Endothelial cell of umbilical vein (primary cell): ENCODE results near the gene KCTD20. TPM values are rescaled to one million over a fixed set of nuclear protein-coding genes. Genes with fewer than 3 reads are reported as not detected.

Source experiments
- BruUV-seq: library from RNA; stranded (reverse); fragments of 400-500 nt; replicated peaks from 2 replicates; lab custom pipeline; 2021; lab: Mats Ljungman, UMichigan
- CTCF ChIA-PET: fragments of 300-600, 350-600 bp; sonication (Branson Sonifier 250); formaldehyde crosslinking; loops from one replicate; lab custom pipeline; 2021; ENCODE audit warnings: antibody characterized with exemption, inconsistent platforms; lab: Charles Lee
- POLR2A ChIA-PET: fragments of 300-600, 350-600 bp; sonication (Branson Sonifier 250); formaldehyde crosslinking; loops from one replicate; lab custom pipeline; 2021; ENCODE audit warnings: antibody characterized with exemption, inconsistent platforms; lab: Charles Lee
- DNase-seq: peaks from one replicate; pipeline ENCODE4 v3.0.0-alpha.2; 2011; ENCODE audit warnings: low read depth, low spot score
- FAIRE-seq: peaks from 2 replicates; lab custom pipeline; 2011; peaks lifted over from hg19 to GRCh38; lab: Jason Lieb, UNC
- H2AFZ ChIP-seq: 2 replicates; pipeline ENCODE4 v1.6.0; 2012; ENCODE audit warnings: low read depth, low read length, control low read depth, inconsistent platforms
- H3K27ac ChIP-seq: 2 replicates; pipeline ENCODE4 v1.5.1; 2011; ENCODE audit warnings: low read depth, mild to moderate bottlenecking, control low read depth, low read length, moderate library complexity; ENCODE audit not compliant: insufficient read depth
- H3K27me3 ChIP-seq, 2 experiments: 2 replicates each; pipeline versions ENCODE4 v1.6.0 to v1.6.1; 2011; ENCODE audit warnings: low read length in 2 of 2, mixed read lengths in 1 of 2; ENCODE audit not compliant: control insufficient read depth in 2 of 2, insufficient read depth in 2 of 2
- H3K36me3 ChIP-seq, 2 experiments: 2 replicates in 1 of 2; 3 replicates in 1 of 2; pipeline ENCODE4 v1.5.1; 2011; ENCODE audit warnings: low read length in 2 of 2, mild to moderate bottlenecking in 1 of 2, moderate library complexity in 1 of 2; ENCODE audit not compliant: control insufficient read depth in 2 of 2, insufficient read depth in 2 of 2; ENCODE audit errors: extremely low read depth in 1 of 2
- H3K4me1 ChIP-seq: 3 replicates; pipeline ENCODE4 v1.5.1; 2011; ENCODE audit warnings: mild to moderate bottlenecking, low read length; ENCODE audit not compliant: control insufficient read depth, insufficient read depth; ENCODE audit errors: extremely low read depth
- H3K4me2 ChIP-seq: 2 replicates; pipeline ENCODE4 v1.6.1; 2011; ENCODE audit warnings: low read length, control low read depth, mixed read lengths; ENCODE audit not compliant: insufficient read depth
- H3K4me3 ChIP-seq, 3 experiments: fragments of 200-600 bp in 1 of 3; sonication (generic), shearing (Covaris generic) in 1 of 3; replicated peaks in 1 of 3; 2 replicates each; pipeline ENCODE4 v1.5.1; 2011 to 2016; ENCODE audit warnings: control low read depth in 3 of 3, low read length in 3 of 3, mild to moderate bottlenecking in 2 of 3, inconsistent platforms in 1 of 3, low read depth in 1 of 3, moderate library complexity in 1 of 3; ENCODE audit not compliant: insufficient read depth in 1 of 3
- H3K79me2 ChIP-seq: 2 replicates; pipeline ENCODE4 v1.6.0; 2012; ENCODE audit warnings: low read length, inconsistent platforms; ENCODE audit not compliant: control insufficient read depth, insufficient read depth
- H3K9ac ChIP-seq: replicated peaks from 2 replicates; pipeline ENCODE3; 2011; ENCODE audit warnings: low read length, control low read depth; ENCODE audit not compliant: insufficient read depth; ENCODE audit errors: extremely low read depth
- H3K9me1 ChIP-seq: replicated peaks from 3 replicates; pipeline ENCODE4 v1.6.0; 2011; ENCODE audit warnings: mild to moderate bottlenecking, low read length; ENCODE audit not compliant: control insufficient read depth, insufficient read depth; ENCODE audit errors: extremely low read depth
- H3K9me3 ChIP-seq: replicated peaks from 2 replicates; pipeline ENCODE4 v1.5.1; 2012; ENCODE audit warnings: low read length, inconsistent platforms; ENCODE audit not compliant: control insufficient read depth, insufficient read depth
- H4K20me1 ChIP-seq: replicated peaks from 2 replicates; pipeline ENCODE3; 2011; ENCODE audit warnings: mild to moderate bottlenecking, low read length; ENCODE audit not compliant: control insufficient read depth, insufficient read depth; ENCODE audit errors: extremely low read depth
- EZH2 ChIP-seq: IDR thresholded peaks from 2 replicates; pipeline ENCODE4 v1.6.1; 2012; ENCODE audit warnings: borderline replicate concordance, low read depth, mild to moderate bottlenecking, moderate library complexity, low read length, inconsistent platforms; ENCODE audit not compliant: severe bottlenecking
- FOS ChIP-seq: IDR thresholded peaks from 2 replicates; pipeline ENCODE4 v1.6.1; 2011; ENCODE audit warnings: mild to moderate bottlenecking, low read length, moderate library complexity, borderline replicate concordance; ENCODE audit not compliant: insufficient read depth
- GATA2 ChIP-seq: IDR thresholded peaks from 2 replicates; pipeline ENCODE4 v1.7.0; 2011; ENCODE audit warnings: low read depth, mild to moderate bottlenecking, moderate library complexity, mixed read lengths, low read length; ENCODE audit not compliant: insufficient read length, insufficient read depth
- JUN ChIP-seq: IDR thresholded peaks from 2 replicates; pipeline ENCODE4 v1.6.1; 2011; ENCODE audit warnings: borderline replicate concordance, low read depth; ENCODE audit not compliant: insufficient read length, insufficient read depth
- MYC ChIP-seq: IDR thresholded peaks from one replicate; pipeline ENCODE4 v1.6.1; 2011; ENCODE audit warnings: mild to moderate bottlenecking, low read depth, low read length
- POLR2A ChIP-seq: IDR thresholded peaks from 2 replicates; pipeline ENCODE4 v1.6.1; 2012; ENCODE audit warnings: low read depth, mild to moderate bottlenecking, control low read depth, low read length
- POLR2AphosphoS5 ChIP-seq: IDR thresholded peaks from 2 replicates; pipeline ENCODE4 v1.6.1; 2012; ENCODE audit warnings: low read depth, mild to moderate bottlenecking, control low read depth, low read length, moderate library complexity; ENCODE audit not compliant: insufficient read depth
- dilution Hi-C: fragments of 300-500 bp; cut with MboI; formaldehyde crosslinking; loops from one replicate; pipeline ENCODE4 v1.15.0; 2019; ENCODE audit warnings: low sequenced_read_pairs; ENCODE audit not compliant: extremely low pct_ligation_motif_present
- intact Hi-C: fragments of 100-400 bp; cut with micrococcal nuclease; formaldehyde crosslinking; loops from one replicate; pipeline ENCODE4 v1.10.0; 2022
- polyA plus RNA-seq, 4 experiments: library from polyadenylated mRNA; depleted of rRNA in 3 of 4; stranded (reverse) in 3 of 4; unstranded in 1 of 4; fragments of >200 nt; gene quantifications; 2 replicates each; pipeline versions ENCODE4 v1.2.1 to v1.2.3, GENCODE V29; 2011 to 2012; ENCODE audit warnings: missing spikeins in 1 of 4
- total RNA-seq: library from RNA; stranded (reverse); gene quantifications from 2 replicates; pipeline ENCODE4 v1.2.3, GENCODE V29; 2021
- TF ChIP-seq, protein P1 (sequence below): IDR thresholded peaks from 2 replicates; pipeline ENCODE4 v1.6.1; 2011; ENCODE audit not compliant: insufficient read depth, insufficient read length
- TF ChIP-seq, protein P2 (sequence below), 2 donors: IDR thresholded peaks; 1 replicate in 1 of 2; 2 replicates in 1 of 2; pipeline ENCODE4 v1.5.1; 2011; ENCODE audit warnings: low read length in 2 of 2, mild to moderate bottlenecking in 2 of 2, moderate library complexity in 2 of 2, control low read depth in 1 of 2, inconsistent platforms in 1 of 2, low read depth in 1 of 2; ENCODE audit not compliant: insufficient read depth in 1 of 2; ENCODE audit errors: extremely low read depth in 1 of 2

Gene KCTD20
- total and polyA plus RNA-seq, 2 donors (not counting 3 experiments of a cell fraction or from before 2014, with no cell fraction given), result 26.2 to 47.2 TPM

DNA sequence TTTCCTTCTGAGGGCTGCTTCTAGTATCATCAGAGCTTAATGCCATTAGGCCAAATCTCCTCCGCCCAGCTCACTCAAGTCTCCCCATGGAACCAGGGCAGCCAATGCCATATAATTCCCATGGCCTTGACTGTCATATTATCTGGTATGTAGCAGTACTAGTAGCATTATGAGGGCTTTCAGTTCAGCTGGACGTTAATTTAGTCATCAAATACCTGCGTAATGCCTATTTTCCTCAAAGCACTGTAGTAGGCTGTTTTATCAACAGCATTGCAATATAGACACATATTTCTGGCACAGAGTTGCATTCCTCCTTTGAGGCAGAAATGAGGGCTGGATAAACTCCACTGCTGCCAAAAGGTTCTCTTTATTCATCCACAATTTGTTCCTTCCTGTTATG is 1.7 kb downstream of the KCTD20 start:
- POLR2A ChIA-PET, result no interaction called here
- intact Hi-C loops, result loop anchor here (5.0 kb wide), 2 partner anchors 148 to 798 kb away; partner anchors contain the start of gene SRSF3
- TF ChIP-seq GATA2 (no peak), POLR2A (no peak), FOS (no peak), POLR2AphosphoS5 (no peak), MYC (no peak), EZH2 (no peak), JUN (no peak)
- TF ChIP-seq, protein P1, sequence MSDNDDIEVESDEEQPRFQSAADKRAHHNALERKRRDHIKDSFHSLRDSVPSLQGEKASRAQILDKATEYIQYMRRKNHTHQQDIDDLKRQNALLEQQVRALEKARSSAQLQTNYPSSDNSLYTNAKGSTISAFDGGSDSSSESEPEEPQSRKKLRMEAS, result no peak
- TF ChIP-seq, protein P2, sequence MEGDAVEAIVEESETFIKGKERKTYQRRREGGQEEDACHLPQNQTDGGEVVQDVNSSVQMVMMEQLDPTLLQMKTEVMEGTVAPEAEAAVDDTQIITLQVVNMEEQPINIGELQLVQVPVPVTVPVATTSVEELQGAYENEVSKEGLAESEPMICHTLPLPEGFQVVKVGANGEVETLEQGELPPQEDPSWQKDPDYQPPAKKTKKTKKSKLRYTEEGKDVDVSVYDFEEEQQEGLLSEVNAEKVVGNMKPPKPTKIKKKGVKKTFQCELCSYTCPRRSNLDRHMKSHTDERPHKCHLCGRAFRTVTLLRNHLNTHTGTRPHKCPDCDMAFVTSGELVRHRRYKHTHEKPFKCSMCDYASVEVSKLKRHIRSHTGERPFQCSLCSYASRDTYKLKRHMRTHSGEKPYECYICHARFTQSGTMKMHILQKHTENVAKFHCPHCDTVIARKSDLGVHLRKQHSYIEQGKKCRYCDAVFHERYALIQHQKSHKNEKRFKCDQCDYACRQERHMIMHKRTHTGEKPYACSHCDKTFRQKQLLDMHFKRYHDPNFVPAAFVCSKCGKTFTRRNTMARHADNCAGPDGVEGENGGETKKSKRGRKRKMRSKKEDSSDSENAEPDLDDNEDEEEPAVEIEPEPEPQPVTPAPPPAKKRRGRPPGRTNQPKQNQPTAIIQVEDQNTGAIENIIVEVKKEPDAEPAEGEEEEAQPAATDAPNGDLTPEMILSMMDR (IDR thresholded peaks at IDR 0.05; ENCODE audit: extremely low read depth in 1 of 2, insufficient read depth in 1 of 2, low read depth in 1 of 2, low read length in 2 of 2), result no peak

More for the DNA sequence above, 1.7 kb downstream of the KCTD20 start:
- Histone ChIP-seq H3K4me3 (peak overlapping the region in 1 of 3 experiments; percentile 91), H3K9me3 (no peaks in the 10 kb centered on the region), H4K20me1 (peaks cover 5% of the 10 kb centered on the region), H2AFZ (no peak overlapping the region), H3K79me2 (peaks cover 55% of the 10 kb centered on the region), H3K4me1 (peaks cover 36% of the 10 kb centered on the region), H3K4me2 (peak overlapping the region; percentile 98), H3K27ac (peak overlapping the region; percentile 95), H3K9ac (peak overlapping the region; percentile 91), H3K27me3 (no peaks in the 10 kb centered on the region), H3K36me3 (peaks cover 0 to 3% of the 10 kb centered on the region in 2 experiments), H3K9me1 (no peaks in the 10 kb centered on the region)
- peak; percentile 75 for DNase-seq
- CTCF ChIA-PET, result interaction anchor here (1.7 to 2.2 kb wide), 2 partner anchors 12 to 21 kb away, joined by 4 to 18 read pairs; no protein-coding TSS in a partner anchor
- FAIRE-seq, result peak; percentile 21
- dilution Hi-C loops, result no loop called here
- BruUV-seq, result no TSS peak
